NCI-H1092 (cell line): Measurements from ENCODE around the gene NPHP4.

Experiments used
- DNase-seq: peaks from one replicate; lab custom pipeline; 2025; lab: John Stamatoyannopoulos, UW

Gene NPHP4

GRCh38 chr1:5992026-5992813, at the start of gene NPHP4:
Gene NPHP4, minus strand, starts transcription at chr1:5992425. Its CDS starts 6,136 bp downstream, at chr1:5986289.
- peak; percentile 100 for DNase-seq

DNA sequence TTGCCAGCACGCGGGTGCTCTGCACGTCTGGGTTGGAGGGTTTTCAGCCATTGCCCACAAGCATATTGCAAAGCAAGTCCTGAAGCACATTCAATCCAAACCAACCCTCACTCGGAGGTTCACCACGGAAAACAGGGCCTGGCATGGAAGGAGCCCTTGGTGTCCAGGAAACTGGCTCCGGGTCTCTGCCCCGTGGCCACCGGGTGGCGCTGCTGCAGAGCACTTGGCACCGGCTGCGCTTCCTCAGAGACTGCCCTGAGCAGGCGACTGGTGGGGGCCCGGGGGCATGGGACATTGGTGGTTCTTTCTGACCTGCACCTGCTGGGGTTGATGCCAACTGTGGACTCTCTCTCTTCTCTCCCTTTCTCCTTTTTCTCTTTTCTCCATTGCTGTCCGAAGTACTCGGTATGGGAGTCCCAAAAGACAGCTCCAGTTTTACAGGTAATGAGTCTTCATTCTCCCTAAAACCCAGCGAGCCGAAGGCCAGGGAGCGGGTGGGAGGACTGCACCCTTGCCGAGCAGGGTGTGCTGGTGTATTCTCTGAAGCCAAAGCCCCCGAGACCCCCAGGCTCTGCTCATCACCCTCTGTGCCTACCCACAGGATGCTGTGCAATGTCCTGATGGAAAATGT, 49.3 kb upstream of the NPHP4 start:
- peak; percentile 47 for DNase-seq

- DNase-seq: no peak
Measured at GRCh38 chr1:6040861-6041415, 48.7 kb upstream of the NPHP4 start.

DNA sequence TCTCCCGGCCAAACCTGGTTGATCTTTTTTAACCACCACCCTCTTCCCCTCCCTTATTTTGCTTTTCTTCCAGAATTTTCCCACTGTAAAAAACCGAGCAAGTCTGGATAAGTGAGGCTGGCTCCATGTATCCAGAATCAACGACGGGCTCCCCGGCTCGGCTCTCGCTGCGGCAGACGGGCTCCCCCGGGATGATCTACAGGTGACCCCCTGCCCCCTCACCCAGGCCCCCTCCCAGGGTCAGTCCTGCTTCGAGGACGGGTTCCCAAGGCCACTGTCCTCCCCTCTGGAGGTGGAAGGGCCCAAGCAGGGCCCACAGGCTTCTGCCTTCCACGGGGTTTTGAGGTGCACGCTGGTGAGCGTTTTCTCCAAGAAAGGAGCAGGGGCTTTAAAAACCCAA, 48.2 kb upstream of the NPHP4 start:
- no peak for DNase-seq

DNA sequence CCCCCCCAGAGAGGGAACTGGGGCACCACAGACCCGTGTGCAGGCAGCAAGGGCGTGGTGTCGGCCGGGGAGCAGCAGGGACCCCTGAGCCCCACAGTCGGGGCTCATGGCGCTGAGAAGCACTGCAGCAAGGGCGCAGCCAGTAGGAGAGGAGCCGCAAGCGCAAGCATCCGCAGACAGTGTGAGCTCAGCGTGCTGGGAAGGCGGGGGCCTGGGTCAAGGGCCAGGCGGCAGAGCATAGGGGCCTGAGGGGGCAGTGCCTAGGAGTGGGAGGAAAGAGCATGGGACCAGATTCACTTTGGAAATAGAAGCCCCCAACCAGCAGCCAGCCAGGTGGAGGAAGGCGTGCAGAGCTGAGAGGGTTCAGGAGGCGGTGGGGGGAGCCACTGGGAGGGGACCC, 46.8 kb upstream of the NPHP4 start:
- no peak for DNase-seq

- no peak for DNase-seq
Measured at GRCh38 chr1:6038603-6039002, 46.4 kb upstream of the NPHP4 start.

DNA sequence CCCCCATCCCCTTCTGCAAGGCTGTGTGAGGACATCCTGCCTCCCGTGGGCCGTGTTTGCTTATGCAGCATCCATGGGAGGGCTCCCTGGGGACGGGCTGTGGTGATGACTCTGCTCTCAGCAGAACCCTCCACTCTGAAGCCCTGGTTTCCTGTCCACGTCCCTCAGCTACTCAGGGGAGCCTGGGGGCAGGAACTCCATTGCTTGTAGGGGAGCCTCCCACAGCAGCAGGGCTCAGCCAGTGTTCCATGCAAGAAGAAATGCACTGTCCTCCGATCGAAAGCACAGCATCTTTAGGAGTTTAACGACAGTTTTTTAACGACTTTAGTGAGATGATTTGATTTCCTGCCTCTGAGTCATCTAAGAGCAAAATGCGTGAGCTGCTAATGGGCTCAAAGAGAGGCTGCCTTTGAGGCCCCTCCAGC, 45.1 kb upstream of the NPHP4 start:
- peak; percentile 66 for DNase-seq

GRCh38 chr1:6035719-6036118, 43.5 kb upstream of the NPHP4 start:
- no peak for DNase-seq

DNA sequence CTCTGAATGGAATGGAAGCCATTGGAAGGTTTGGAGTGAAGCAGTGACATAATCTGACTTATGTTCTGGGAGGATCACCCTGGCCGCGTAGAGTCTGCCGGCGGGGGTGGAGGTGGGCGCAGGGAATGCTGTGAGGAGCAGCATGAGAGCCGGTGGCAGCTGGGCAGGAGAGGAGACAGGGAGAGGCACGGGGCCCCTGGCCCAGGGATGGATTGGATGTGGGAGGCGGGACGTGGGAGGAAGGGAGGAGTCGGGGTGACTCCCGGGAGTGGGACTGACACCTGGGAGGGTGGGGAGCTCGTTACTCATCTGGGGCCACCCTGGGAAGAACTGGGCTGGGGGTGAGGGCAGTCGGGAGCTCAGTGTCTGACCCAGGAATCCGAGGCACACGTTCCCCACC, 43.1 kb upstream of the NPHP4 start:
- DNase-seq: no peak

DNA sequence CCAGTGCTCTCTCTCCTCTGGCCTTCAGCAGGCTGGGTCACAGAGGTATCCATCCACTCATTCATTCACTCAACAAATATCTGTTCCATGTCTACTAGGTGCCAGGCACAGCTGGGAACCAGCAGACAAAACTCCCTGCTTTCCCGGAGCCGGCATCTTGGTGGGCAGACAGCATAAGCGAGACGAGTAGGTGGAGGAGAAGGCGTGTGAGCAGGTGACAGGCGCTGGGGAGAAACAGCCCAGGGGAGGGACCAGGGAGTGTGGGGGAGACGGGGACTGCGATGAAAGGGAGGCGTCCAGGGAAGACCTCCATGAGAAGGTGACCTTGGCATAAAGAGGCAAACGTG, 42.5 kb upstream of the NPHP4 start:
- DNase-seq: no peak

DNA sequence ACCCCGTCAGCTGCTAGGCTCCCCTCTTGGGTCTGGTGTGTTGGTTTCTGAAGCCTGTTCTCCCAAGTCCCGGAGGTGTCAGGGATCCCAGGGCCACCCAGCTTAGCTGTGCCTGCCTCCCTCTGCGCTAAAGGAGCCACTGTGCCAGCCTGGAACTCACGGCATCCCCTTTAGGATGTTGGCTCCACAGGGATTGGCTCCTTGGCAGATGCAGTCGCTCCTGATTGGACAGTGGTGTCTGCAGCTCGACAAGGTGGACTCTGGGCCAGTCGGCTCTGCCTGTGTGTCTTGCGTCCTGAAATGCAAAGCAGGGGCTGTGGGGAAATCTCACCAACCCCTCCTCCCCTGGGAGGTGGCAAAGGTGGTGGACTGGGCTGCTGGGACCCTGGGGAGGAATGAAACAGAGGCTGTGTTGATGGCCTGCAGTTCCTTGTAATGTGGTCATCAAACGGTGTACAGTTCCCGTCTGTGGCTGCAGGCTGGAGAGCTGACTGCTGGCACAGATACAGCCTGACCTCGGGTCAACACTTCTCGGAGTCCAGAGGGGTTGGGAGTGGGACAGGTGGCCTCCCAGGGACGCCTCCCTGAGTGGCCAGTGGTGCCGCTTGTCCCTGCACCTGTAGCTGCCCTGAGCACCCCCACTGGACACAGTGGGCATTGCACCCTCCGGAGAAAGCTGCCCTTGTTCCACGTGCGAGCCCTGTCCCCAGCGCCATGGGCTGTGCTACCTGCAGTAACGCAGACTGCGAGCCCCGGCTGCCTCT, 41.9 kb upstream of the NPHP4 start:
- peak; percentile 91 for DNase-seq

GRCh38 chr1:6033124-6033523, 40.9 kb upstream of the NPHP4 start:
- DNase-seq: no peak

- DNase-seq: no peak
Measured at GRCh38 chr1:6030547-6031261, 38.5 kb upstream of the NPHP4 start.

DNA sequence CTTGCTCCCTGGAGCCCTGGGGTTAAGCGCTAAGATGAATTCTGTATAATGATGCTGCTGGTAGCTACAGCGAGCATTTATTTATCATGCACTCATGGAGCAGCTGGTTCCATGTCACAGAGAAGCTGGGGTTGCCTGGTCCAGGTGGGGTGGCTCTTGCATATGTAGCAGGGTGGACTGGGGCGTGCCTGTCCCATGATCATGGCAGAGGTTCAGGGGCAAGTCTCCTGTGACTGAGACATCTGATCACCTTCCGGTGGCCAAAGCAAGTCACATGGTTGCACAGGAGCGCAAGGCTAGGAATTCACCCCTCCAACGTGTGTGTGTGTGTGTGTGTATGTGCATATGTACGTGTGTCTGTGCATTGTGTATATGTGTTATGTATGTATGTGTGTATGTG, 37.9 kb upstream of the NPHP4 start:
- no peak for DNase-seq

- no peak for DNase-seq
Measured at GRCh38 chr1:6029351-6029750, 37.1 kb upstream of the NPHP4 start.

GRCh38 chr1:6028042-6028850, 36.0 kb upstream of the NPHP4 start:
- no peak for DNase-seq

DNA sequence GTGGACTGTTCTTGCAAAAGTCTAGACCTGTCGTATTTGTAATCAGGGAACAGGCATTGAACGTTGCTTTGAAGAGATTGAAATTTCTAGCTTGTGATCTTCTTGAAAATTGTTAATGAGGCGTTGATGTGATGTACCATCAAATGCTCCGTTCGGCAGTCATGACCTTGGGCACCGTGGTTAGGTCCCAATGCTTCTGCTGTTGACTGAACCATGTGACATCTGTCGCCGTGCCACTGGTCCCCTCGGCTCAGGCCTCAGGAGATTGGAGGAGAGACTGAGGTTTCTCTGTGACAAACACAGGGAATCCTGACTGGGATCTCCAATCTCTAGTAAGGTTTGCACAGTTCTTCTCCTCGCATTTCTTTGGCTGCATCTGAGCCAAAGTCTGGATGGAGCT, 35.4 kb upstream of the NPHP4 start:
- DNase-seq: no peak

- DNase-seq: peak; percentile 93
Measured at GRCh38 chr1:6026095-6026809, 34.0 kb upstream of the NPHP4 start.

- DNase-seq: no peak
Measured at GRCh38 chr1:6025269-6026094, 33.3 kb upstream of the NPHP4 start.

DNA sequence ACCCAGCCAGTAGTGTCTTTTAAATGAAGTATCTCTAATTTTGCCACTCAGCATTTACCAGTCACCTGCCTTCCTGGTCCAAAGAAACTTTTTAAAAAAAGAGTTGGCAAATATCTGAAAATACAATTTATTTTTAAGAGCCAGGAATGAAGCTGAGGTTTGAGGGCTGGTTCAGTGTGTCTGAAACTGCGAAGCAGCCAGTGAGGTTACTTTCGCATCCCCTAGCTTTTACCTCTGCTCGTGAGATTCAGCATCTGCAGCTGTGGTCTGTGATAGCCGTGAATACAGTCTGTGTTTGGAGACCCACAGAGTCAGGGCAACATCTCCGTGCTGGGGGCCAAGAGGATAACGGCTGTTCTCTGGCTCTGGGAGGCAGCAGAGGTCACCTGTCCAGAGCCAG, 32.2 kb upstream of the NPHP4 start:
- DNase-seq: no peak
